K562 (cell line): ENCODE data around the gene ARPC4. TPM values are rescaled to one million over a fixed set of nuclear protein-coding genes. Genes with fewer than 3 reads are reported as not detected.
"Not testable (repeated sequence)": the region's sequence is repeated elsewhere in the genome, so short reads cannot be mapped to it uniquely, and the experiment has no call there.

Experiments
- ATAC-seq: fragments of 200-7000 bp; cut with Tn5 transposase; 3 replicates; pipeline ENCODE4 v1.9.1; 2020; ENCODE audit warnings: moderate library complexity
- BruUV-seq: library from RNA; stranded (reverse); fragments of 400-500 nt; replicated peaks from 2 replicates; lab custom pipeline; 2021; lab: Mats Ljungman, UMichigan
- CTCF ChIA-PET: fragments of 300-600 bp; formaldehyde crosslinking; extraction: SDS; loops from one replicate; lab custom pipeline; 2021; ENCODE audit warnings: low intra/inter-chr PET ratio; lab: Yijun Ruan, JAX
- POLR2A ChIA-PET: fragments of 300-600, 350-650 bp; sonication (Branson Sonifier 250); formaldehyde crosslinking; extraction: SDS; loops from one replicate; lab custom pipeline; 2021; ENCODE audit warnings: antibody characterized with exemption, inconsistent platforms; lab: Yijun Ruan, JAX
- DNase-seq, 4 experiments: peaks; one replicate each; pipeline versions ENCODE4 v3.0.0 to v3.0.0-alpha.2; 2011 to 2018; ENCODE audit warnings: low spot score in 3 of 4, mixed read lengths in 3 of 4; ENCODE audit errors: extremely low read depth in 1 of 4
- FAIRE-seq: peaks from 2 replicates; lab custom pipeline; 2011; peaks lifted over from hg19 to GRCh38; lab: Jason Lieb, UNC
- H2AFZ ChIP-seq: 2 replicates; pipeline ENCODE4 v1.6.0; 2011; ENCODE audit warnings: low read depth, low read length, control low read depth, inconsistent platforms
- H3K27ac ChIP-seq: fragments of 200-600 bp; 3 replicates; pipeline ENCODE4 v1.8.0; 2011; ENCODE audit warnings: low read depth, mild to moderate bottlenecking, control low read depth, inconsistent platforms, low read length, moderate library complexity, mixed read lengths; ENCODE audit errors: extremely low read depth
- H3K27me3 ChIP-seq, 2 experiments: fragments of 300-600 bp in 1 of 2; 2 replicates in 1 of 2; 3 replicates in 1 of 2; pipeline versions ENCODE4 v1.6.0 to v1.8.0; 2011; ENCODE audit warnings: inconsistent platforms in 2 of 2, low read length in 2 of 2, mild to moderate bottlenecking in 1 of 2, mixed read lengths in 1 of 2, moderate library complexity in 1 of 2; ENCODE audit not compliant: control insufficient read depth in 2 of 2, insufficient read depth in 2 of 2
- H3K36me3 ChIP-seq: fragments of 300-600 bp; 3 replicates; pipeline ENCODE4 v1.8.0; 2011; ENCODE audit warnings: mild to moderate bottlenecking, low read length, inconsistent platforms; ENCODE audit not compliant: control insufficient read depth, insufficient read depth
- H3K4me1 ChIP-seq, 2 experiments: fragments of 200-600 bp in 1 of 2; replicated peaks in 1 of 2; 2 replicates in 1 of 2; 3 replicates in 1 of 2; pipeline versions ENCODE4 v1.5.1 to v1.8.0; 2011; ENCODE audit warnings: inconsistent platforms in 2 of 2, low read length in 2 of 2, mild to moderate bottlenecking in 1 of 2, mixed read lengths in 1 of 2, moderate library complexity in 1 of 2; ENCODE audit not compliant: control insufficient read depth in 2 of 2, insufficient read depth in 2 of 2
- H3K4me2 ChIP-seq: 2 replicates; pipeline ENCODE4 v1.6.1; 2011; ENCODE audit warnings: low read length, control low read depth, inconsistent platforms, mixed read lengths; ENCODE audit not compliant: insufficient read depth
- H3K4me3 ChIP-seq: fragments of 200-600 bp; sonication (generic), shearing (Covaris generic); 2 replicates; pipeline ENCODE4 v1.5.1; 2016; ENCODE audit warnings: control low read depth, inconsistent platforms
- H3K79me2 ChIP-seq: fragments of 200-600 bp; 3 replicates; pipeline ENCODE4 v1.8.0; 2011; ENCODE audit warnings: low read length, inconsistent platforms; ENCODE audit not compliant: control insufficient read depth, insufficient read depth
- H3K9ac ChIP-seq, 2 experiments: 2 replicates each; pipeline versions ENCODE4 v1.6.0 to v1.6.1; 2011; ENCODE audit warnings: low read depth in 2 of 2, low read length in 2 of 2, control low read depth in 1 of 2, inconsistent platforms in 1 of 2, mild to moderate bottlenecking in 1 of 2, mixed read lengths in 1 of 2; ENCODE audit not compliant: insufficient read depth in 1 of 2
- H3K9me1 ChIP-seq: one replicate; pipeline ENCODE4 v1.6.0; 2011; ENCODE audit warnings: inconsistent platforms, mild to moderate bottlenecking, low read length, moderate library complexity; ENCODE audit not compliant: control insufficient read depth, insufficient read depth
- H3K9me3 ChIP-seq: replicated peaks from 2 replicates; pipeline ENCODE4 v1.5.1; 2011; ENCODE audit warnings: low read depth, low read length, inconsistent platforms; ENCODE audit not compliant: control insufficient read depth, insufficient read depth
- H4K20me1 ChIP-seq: replicated peaks from 2 replicates; pipeline ENCODE4 v1.6.1; 2011; ENCODE audit warnings: low read length, inconsistent platforms, mixed read lengths; ENCODE audit not compliant: control insufficient read depth, insufficient read depth
- RAD21 ChIP-seq, 2 experiments: fragments of 250-450 bp in 1 of 2; fragments of 450-650 bp in 1 of 2; sonication (Bioruptor Pico) in 1 of 2; formaldehyde crosslinking in 1 of 2; IDR thresholded peaks in 1 of 2; conservative IDR thresholded peaks in 1 of 2; 2 replicates each; pipeline versions ENCODE4 v1.4.0 to v1.8.0; 2020 to 2022; ENCODE audit warnings: mild to moderate bottlenecking in 2 of 2, moderate library complexity in 1 of 2
- TBL1XR1 ChIP-seq, 2 experiments: IDR thresholded peaks; 2 replicates each; pipeline ENCODE4 v1.6.1; 2012; ENCODE audit warnings: improper control_type of control experiment in 2 of 2, low read length in 2 of 2, mild to moderate bottlenecking in 1 of 2
- WGBS: fragments of 100-300 bp; shearing (Covaris generic); methylation state at CpG from one replicate; pipeline ENCODE4 v1.1.6; 2016; ENCODE audit warnings: low coverage, mixed read lengths; ENCODE audit not compliant: insufficient coverage; ENCODE audit errors: missing lambda C conversion rate; 5-methylcytosine and 5-hydroxymethylcytosine counted together
- in situ Hi-C: fragments of 300-500 bp; cut with MboI; formaldehyde crosslinking; loops from 4 replicates; pipeline ENCODE4 v1.15.0; 2018; ENCODE audit warnings: inconsistent platforms, mixed read lengths
- intact Hi-C: fragments of 100-400 bp; cut with micrococcal nuclease; formaldehyde crosslinking; loops from 2 replicates; pipeline ENCODE4 v1.14.2; 2022
- polyA plus RNA-seq, 8 experiments: library from polyadenylated mRNA; depleted of rRNA in 4 of 8; stranded (reverse) in 5 of 8; unstranded in 3 of 8; fragments of >200 nt; fragmentation: Nextera tagmentation in 2 of 8; fragmentation: Illumina TruSeq in 1 of 8; extraction: Ambion mirVana in 2 of 8; extraction: Trizol in 1 of 8; gene quantifications; 2 replicates each; pipeline versions ENCODE4 v1.2.1 to v1.2.3, GENCODE V29; 2011 to 2014; ENCODE audit warnings: inconsistent platforms in 1 of 8, missing spikeins in 1 of 8
- total RNA-seq, 7 experiments: library from RNA; depleted of rRNA in 6 of 7; stranded (reverse); fragments of >200 nt in 6 of 7; fragmentation: Illumina TruSeq in 2 of 7; extraction: Trizol in 2 of 7; gene quantifications; 2 replicates each; pipeline versions ENCODE4 v1.2.1 to v1.2.3, GENCODE V29; 2011 to 2021; ENCODE audit warnings: low replicate concordance in 1 of 7
- TF ChIP-seq, protein P1 (sequence below), 2 experiments: fragments of 450-650 bp in 1 of 2; sonication (generic) in 1 of 2; formaldehyde crosslinking in 1 of 2; IDR thresholded peaks in 1 of 2; conservative IDR thresholded peaks in 1 of 2; 2 replicates each; pipeline versions ENCODE4 v1.6.1 to v1.8.1; 2016 to 2023; ENCODE audit warnings: mild to moderate bottlenecking in 2 of 2, moderate library complexity in 2 of 2, inconsistent platforms in 1 of 2, missing genetic modification reagents in 1 of 2

Gene ARPC4
- total and polyA plus RNA-seq, 9 of the 15 experiments (the other 6 are each of a cell fraction or from before 2014, with no cell fraction given) = 20.1 to 153 (median 119) TPM

DNA sequence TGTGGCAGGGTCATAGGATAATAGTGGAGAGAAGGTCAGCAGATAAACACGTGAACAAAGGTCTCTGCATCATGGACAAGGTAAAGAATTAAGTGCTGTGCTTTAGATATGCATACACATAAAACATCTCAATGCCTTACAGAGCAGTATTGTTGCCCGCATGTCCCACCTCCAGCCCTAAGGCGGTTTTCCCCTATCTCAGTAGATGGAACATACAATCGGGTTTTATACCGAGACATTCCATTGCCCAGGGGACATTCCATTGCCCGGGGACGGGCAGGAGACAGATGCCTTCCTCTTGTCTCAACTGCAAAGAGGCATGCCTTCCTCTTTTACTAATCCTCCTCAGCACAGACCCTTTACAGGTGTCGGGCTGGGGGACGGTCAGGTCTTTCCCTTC is 55.0 kb downstream of the ARPC4 start:
- in situ Hi-C loops = loop anchor here (25.0 kb wide), 1 partner anchor 889 kb away; no protein-coding TSS in a partner anchor
- H4K20me1 ChIP-seq, H3K4me2 ChIP-seq, H3K36me3 ChIP-seq, H3K9ac ChIP-seq, H2AFZ ChIP-seq, H3K79me2 ChIP-seq, H3K9me3 ChIP-seq, FAIRE-seq, H3K9me1 ChIP-seq, CTCF ChIA-PET, DNase-seq, H3K27ac ChIP-seq, H3K27me3 ChIP-seq, ATAC-seq, BruUV-seq, H3K4me3 ChIP-seq: not testable (repeated sequence)
- H3K4me1 ChIP-seq = peaks cover 3 to 20% of the 10 kb centered on the region in 2 experiments; a peak in 2 of 5 replicates
- POLR2A ChIA-PET = interaction anchor here (1.2 kb wide), 1 partner anchor 10 kb away, joined by 3 read pairs; no protein-coding TSS in a partner anchor
- intact Hi-C loops = loop anchor here (10.0 kb wide), 1 partner anchor 177 kb away; the partner anchor contains the start of gene FANCD2
- WGBS = 11% methylated on average over 6 of the region's 9 CpGs

DNA sequence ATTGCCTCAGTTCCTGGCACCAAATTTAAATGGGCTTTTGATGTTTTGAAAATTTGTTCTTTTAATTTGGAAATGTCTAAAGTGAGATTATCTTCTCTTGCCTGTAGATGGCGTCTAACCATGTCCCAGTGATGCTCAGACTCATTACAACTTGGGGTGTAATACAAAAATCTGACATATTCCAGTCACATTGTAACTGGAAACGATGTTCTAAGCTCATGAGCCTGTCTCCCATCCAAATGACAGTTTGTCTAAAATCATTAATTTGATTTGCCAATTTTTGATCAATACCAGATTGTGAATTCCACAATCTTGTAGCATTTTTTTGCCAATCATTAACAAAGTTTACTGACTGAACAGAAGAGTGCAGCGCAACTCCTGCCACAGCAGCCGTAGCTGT is 56.0 kb downstream of the ARPC4 start:
- H2AFZ ChIP-seq = peak overlapping the region; percentile 46; the same call in 1 of the 2 replicates
- H4K20me1 ChIP-seq, BruUV-seq, ATAC-seq, H3K27ac ChIP-seq, POLR2A ChIA-PET, FAIRE-seq, CTCF ChIA-PET, H3K4me3 ChIP-seq, H3K36me3 ChIP-seq, H3K4me1 ChIP-seq, H3K27me3 ChIP-seq, H3K9me3 ChIP-seq, H3K4me2 ChIP-seq, H3K79me2 ChIP-seq, H3K9me1 ChIP-seq, H3K9ac ChIP-seq: not testable (repeated sequence)
- peak in 1 of 4 experiments; percentile 49 for DNase-seq
- intact Hi-C loops (loop anchor here (10.0 kb wide), 1 partner anchor 176 kb away; the partner anchor contains the start of gene FANCD2), in situ Hi-C loops (loop anchor here (25.0 kb wide), 1 partner anchor 888 kb away; no protein-coding TSS in a partner anchor)
- 25% methylated on average over 4 of the region's 4 CpGs for WGBS
- TF ChIP-seq RAD21 (CRISPR knock-in tag; conservative IDR thresholded peaks at IDR 0.05 in 1 of 2, IDR thresholded peaks at IDR 0.05 in 1 of 2) (peak; percentile 63 to 78), TBL1XR1 (IDR thresholded peaks at IDR 0.05; ENCODE audit: low read length in 2 of 2) (0 out of 4 replicates have a peak, but pooled peaks of 1 of the 2 experiments have one; percentile 26)
- TF ChIP-seq, protein P1, sequence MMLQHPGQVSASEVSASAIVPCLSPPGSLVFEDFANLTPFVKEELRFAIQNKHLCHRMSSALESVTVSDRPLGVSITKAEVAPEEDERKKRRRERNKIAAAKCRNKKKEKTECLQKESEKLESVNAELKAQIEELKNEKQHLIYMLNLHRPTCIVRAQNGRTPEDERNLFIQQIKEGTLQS (IDR thresholded peaks at IDR 0.05) = not testable (repeated sequence)
- TF ChIP-seq, protein P1 (CRISPR knock-in tag; conservative IDR thresholded peaks at IDR 0.05) = 0 out of 2 replicates have a peak, but pooled peaks have one; percentile 24
